ENCODE data around the gene MUC2.
"Not testable (repeated sequence)": the region's sequence is repeated elsewhere in the genome, so short reads cannot be mapped to it uniquely, and the experiment has no call there.

MUC2 gene

DNA sequence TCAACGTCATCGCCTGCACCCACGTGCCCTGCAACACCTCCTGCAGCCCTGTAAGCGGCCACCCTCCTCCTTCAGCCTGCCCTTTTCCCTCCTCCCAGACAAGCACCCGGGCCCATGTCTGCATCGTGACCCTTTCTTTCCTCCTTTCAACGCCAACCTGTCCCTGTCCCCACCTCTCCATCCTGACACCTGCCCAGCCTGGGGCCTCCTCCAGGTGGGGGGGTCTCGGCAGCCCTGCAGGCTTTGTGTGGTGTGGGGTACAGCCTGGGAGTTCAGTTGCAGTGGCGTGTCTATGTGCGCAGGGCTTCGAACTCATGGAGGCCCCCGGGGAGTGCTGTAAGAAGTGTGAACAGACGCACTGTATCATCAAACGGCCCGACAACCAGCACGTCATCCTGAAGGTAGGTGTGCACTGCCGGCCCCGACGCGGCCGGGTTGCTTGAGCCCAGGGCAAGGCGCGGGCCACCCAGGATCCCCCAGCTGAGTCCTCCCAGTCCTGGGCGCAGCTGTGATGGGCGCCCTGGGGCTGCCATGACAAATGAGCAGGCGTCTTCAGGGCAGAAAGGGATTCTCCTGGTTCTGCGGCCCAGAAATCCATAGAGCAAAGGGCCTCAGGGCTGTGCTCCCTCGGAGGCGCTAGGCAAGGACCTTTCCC, 33.7 kb downstream of the MUC2 start:
- DNase-seq: no peak

DNA sequence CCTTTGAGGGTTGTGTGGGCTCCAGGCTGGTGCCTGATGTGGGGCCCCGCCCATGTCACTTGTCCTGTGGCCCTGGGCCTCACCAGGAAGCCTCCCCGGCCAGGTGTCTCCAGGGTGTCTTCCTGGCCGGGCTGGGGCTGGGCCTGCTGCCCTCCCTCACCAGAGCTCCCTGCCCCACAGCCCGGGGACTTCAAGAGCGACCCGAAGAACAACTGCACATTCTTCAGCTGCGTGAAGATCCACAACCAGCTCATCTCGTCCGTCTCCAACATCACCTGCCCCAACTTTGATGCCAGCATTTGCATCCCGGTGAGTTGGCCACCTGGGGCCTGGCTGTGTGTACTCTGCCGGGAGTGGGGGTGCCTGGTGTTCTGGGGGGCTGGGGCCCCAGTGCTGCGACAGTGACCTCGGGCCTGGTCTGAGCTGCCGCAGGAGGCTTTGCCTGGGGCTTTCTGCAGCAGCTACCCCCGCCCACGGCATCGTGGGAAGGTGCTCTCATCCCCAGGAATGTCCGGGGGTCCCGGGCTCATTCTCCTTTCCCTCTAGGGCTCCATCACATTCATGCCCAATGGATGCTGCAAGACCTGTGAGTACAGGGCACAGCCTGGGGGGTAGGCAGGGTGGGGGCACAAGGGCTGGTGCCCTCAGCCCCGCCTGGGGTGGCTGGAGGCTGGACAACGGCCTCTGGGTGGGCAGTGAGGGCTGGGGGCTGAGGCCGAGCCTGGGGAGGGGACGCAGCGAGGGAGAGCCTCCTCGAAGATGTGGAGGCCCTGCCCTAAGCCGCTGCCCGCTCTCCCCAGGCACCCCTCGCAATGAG, 34.6 kb downstream of the MUC2 start:
- no peak for DNase-seq

DNA sequence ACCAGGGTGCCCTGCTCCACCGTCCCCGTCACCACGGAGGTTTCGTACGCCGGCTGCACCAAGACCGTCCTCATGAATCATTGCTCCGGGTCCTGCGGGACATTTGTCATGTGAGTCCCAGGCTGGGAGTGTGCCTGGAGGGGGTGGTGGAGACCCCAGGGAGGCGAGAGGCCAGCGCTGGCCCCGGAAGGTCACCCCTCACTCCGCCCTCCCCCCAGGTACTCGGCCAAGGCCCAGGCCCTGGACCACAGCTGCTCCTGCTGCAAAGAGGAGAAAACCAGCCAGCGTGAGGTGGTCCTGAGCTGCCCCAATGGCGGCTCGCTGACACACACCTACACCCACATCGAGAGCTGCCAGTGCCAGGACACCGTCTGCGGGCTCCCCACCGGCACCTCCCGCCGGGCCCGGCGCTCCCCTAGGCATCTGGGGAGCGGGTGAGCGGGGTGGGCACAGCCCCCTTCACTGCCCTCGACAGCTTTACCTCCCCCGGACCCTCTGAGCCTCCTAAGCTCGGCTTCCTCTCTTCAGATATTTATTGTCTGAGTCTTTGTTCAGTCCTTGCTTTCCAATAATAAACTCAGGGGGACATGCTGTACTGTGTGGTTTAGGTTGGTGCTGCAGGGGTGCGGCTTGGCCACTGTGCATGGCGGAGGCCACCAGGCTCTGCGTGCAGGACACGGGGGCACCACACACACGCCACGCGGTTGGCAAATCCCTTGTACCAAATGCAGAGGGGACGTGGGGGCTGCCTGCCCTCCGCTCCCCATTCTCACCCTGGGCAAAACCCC, 35.4 kb downstream of the MUC2 start:
- DNase-seq: no peak

DNA sequence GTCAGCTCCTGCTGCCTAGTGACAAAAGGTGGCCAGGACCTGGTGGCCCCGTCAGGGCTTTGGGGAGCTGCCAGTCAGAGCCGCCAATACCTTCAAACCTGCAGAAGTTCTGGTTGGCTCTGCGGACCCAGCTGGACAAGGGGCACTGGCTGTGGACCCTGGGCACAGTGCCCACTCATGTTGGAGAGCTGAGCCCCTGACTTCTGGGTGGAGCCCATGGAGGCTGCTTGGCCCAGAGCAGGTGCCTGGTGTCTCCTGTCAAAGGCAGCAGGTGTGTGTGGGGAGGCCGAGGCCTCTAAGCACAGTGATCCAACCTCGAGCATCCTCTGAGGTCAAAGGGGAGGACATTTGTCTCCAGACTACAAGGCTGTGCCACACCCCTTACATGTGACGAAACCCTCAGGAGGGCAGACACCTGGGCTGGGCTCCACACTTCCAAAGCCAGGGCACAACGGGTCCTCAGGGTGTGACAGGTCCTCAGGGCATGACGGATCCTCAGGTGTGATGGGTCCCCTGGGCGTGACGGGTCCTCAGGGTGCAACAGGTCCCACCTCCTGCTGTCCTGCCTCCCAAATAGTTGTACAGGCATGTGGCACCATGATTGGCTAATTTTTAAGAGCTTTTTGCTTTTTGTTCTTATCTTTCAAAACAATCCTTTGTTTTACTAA, 37.0 kb downstream of the MUC2 start:
- DNase-seq: no peak

DNA sequence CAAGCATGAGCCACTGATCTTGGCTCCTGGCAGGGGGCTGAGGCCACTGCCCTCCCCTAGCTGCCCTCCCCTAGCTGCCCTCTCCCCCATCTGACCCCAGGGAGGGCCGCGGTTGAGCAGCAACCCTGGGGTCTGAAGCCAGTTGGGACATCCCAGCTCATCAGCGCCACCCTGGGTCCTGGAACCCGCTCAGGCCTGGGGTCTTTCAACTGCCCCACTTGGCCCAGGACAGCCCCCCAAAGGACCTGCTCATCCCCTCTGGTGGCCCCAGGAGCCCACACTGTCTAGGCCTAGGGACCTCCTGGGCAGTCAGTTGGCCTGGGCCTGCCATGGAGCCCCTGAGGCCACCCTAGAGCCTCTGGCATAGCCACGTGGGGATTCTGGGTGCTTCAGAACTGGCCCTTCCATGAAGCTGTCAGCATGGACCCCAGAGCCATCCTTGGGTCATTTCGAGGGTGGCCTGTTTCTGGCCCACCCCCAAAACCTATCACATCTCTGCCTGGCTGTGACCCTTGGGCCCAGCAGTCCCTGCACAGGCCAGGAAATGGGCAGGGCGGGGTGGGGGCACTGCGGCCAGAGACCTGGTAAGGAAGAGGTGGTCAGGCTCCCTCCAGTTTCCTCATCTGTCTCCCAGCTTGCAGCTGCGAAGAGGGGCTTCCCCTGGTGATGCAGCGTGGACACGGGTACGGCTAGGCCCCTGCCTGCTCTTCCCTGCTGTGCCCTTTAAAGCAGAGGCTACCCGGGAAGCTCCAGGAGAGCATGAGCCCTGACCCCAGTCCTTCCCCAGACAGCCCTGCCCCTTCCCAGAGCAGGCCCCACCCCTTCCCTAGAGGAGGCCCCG, 37.9 kb downstream of the MUC2 start:
- DNase-seq: no peak

DNA sequence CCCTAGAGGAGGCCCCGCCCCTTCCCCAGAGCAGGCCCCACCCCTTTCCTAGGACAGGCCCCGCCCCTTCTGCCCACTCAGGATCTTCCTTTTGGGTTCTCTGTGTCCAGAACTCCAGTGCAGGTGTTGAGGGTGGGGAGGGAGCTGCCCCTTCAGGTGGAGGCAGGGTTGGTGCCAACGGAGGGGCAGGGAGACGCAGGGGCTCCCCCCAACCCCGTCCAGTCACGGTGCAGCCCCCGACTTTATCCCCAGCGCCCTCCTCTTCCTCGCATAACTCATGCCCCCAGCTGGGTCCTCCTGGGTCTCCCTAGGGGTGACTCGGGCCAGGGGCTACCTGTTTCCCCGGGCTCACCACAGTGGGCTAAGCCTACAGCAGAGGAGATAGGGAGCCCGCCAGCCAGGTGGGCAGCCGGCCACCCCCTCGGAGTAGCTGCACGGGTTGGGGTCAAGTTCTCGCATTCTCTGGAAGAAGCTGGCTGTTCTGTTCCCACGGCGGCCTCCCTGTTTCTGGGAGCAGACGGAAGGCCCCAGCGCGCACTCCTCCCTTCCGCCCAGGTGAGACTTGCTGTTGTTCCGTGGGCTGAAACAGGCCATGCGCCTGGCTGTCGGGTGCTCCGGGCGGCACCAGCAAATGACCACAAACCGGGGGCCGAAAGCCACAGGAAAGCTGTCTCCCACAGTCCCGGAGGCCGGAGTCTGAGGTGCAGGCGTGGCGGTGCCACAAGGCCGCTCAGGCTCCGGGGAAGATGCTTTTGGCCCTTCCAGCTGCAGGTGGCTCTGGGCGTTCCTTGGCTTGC, 38.9 kb downstream of the MUC2 start:
- no peak for DNase-seq

DNA sequence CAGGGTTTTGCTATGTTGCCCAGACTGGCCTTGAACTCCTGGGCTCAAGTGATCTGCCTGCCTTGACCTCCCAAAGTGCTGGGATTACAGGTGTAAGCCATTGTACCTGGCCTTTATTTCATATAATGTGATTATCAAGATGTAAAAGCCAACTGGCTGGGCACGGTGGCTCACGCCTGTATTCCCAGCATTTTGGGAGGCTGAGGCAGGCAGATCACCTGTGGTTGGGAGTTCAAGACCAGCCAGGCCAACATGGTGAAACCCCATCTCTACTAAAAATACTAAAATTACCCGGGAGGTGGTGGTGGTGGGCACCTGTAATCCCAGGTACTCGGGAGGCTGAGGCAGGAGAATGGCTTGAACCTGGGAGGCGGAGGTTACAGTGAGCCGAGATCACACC, 40.6 kb downstream of the MUC2 start:
- DNase-seq: not testable (repeated sequence)

DNA sequence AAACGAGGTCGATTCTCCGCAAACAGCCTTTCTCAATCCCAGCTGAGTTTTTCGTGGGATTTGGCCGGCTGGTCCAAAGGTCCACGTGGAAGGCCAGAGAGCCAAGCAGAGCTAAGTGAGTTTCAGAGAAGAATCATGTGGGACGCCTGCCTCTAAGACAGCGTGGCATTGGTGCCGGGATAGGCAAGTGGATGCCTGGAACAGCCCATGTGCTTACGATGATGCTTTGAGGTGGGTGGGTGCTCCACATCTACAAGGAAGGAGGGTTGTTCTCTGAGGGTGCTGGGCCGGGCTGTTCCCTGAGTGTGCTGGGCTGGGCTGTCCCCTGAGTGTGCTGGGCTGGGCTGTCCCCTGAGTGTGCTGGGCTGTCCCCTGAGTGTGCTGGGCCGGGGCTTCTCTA, 41.4 kb downstream of the MUC2 start:
- DNase-seq: no peak

DNA sequence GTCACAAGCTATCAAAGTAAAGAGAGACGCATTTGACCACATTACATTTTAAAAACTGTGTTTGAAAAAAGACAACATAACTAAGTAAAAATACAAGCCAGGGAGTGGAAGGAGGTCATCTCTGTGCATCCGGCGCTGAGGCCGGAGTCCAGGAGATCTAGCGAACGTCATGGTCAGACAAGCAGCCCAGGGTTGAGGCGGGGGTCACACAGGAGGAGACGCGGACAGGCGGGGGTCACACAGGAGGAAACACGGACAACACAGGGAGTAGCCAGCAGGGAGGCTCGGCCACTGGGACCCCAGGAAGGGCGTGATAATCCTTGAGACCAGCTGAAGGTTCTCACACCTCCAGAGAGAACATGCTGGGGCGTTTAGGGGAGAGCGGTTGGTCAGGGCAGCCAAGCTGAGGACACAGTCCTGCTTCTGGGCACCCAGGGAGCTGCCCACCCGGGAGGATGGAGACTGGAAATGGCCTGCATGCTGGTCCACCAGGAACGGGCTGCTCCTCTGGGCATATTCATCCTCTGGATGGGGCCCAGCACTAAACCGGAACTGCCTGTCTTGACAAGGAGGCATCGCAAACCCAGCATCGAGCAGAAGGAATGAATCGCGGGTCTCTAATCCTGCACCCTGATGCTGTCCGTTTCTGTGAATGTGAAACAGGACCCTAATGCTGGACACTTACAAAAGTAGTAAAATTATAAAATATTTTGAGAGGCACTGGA, 42.2 kb downstream of the MUC2 start:
- DNase-seq: no peak

DNA sequence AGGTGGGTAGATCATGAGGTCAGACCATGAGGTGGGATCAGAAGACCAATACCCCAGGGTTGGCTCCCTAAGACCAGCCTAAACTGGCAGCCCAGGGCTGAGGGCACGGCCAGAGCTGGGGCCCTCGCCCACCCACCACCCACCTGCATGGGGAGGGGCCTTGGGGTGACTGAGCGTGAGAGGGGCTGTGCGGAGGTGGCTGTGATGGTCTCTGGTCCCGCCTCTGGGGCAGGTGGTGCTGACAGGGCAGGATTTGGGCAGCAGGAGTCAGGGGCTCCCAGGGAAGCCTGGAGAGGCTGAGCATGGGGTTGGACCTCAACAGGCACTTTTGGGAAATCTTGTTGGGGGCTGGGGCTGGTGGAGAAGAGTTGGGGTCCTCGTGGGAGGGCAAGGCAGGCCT, 43.3 kb downstream of the MUC2 start:
- DNase-seq: no peak

DNA sequence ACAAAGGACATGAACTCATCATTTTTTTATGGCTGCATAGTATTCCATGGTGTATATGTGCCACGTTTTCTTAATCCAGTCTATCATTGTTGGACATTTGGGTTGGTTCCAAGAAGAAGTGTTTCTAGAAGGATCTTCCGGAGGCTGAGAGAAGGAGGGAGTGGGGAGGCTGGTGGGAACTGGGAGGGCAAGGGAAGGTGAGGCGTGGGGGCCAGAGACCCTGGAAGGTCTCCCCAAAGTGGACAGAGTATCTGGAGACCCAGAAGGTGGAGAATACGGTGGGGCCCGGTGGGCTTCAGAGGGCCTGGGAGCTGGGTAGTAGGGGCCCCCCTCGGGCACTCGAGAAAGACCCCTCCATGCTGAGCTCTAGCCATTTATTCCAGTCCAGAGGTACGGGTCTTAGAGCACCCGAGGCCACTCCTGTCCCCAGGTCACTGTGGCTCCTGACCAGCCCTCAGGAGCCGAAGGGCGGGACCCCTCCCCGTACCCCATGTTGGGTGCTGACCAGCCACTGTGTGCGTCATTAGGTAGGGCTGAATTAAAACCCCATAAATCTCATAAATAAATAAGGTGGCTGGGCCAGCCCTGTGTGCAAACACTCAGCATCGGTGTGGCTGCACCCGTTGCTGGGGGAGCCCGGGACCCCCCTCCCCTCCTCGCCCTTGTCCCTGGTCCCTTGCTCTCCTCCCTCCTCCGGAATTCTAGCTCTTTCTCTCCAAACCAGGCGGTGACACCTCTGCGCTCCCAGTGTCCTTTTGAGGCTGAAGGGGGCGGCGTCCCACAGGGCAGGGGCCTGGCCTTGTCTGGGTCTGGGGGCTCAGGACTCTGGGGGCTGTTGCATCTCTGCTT, 44.3 kb downstream of the MUC2 start:
- DNase-seq: no peak

DNA sequence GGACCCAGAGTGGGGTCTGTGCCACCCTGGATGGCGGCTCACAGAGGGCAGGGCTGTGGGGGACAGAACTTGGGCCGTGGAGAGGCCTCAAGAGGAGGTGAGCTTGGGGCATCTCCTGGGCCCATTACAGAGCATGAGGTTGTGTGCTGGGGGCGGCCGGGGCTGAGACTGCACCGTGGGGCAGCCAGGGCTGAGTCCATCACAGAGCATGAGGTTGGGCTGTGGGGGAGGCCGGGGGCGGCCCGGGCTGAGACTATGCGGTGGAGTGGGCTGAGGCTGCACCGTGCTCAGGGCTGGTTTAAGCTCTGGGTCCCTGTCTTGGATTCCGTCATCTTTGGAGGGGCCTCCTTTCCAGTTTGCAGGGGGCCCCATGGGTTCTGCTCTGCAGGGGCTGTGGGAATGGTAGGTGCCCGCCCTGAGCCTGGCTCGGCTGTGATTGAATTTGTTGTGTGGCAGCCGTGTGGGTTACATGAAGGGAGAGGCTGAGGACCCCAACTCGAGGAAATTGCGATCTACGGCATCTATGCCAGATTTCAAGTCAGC, 45.0 kb downstream of the MUC2 start:
- DNase-seq: no peak

DNA sequence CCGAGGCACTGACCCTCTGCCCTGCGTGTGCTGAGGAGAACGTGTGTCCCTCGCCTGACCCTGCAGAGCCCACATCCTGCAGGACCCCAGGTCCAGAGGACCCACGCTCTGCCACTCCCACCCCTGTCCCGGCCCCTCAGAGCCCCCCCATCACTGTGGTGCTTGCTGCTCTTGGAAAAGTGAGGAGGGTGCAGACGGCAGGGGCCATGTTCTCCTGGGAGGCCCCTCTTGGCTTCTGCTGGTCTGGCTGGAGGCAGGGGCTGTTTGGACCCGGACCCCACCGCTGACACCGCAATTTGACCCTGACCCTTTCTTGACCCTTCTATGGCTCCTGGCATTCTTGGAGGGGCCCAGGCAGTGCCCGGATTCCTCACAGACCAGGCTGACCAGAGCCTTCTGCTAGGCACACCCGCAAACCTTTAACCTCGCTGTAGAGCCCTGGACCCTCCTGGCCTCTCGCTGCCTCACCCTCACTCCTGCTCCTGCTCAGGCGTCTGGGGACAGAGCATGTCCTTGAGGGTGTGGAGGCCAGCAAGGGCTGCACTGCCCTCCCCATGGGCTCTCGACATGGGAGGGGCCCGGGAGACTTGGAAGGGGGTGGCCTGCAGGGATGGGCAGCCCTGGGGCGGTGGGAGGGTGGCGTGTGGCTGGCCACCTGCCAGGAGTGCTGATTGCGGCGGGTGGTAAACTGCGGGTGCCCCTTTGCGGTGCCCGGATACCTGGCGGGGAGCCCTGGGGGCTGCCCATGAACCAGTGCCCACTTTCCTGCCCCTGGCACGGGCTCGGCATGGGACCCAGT, 46.1 kb downstream of the MUC2 start:
- DNase-seq: no peak

DNA sequence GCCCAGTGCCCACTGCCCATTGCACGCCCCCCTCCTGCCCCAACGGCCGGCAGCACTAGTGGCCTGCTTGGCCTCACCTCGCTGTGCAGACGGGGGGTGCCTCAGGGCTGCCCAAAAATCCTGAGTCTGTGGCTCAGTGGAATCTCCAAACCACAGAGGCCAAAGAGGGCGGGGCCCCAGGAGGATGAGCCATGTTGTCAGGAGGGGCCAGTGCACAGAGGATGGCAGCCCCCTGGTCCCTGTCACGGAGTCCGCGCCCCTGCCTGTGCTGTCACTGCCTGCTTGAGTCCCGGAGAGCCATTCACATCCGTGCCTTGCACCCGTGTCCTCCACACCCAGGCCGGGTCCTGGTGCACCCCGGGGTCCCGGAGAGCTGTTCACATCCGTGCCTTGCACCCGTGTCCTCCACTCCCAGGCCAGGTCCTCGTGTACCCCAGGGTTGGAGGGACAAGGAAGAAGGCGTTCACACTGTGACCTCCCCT, 46.7 kb downstream of the MUC2 start:
- DNase-seq: no peak

DNA sequence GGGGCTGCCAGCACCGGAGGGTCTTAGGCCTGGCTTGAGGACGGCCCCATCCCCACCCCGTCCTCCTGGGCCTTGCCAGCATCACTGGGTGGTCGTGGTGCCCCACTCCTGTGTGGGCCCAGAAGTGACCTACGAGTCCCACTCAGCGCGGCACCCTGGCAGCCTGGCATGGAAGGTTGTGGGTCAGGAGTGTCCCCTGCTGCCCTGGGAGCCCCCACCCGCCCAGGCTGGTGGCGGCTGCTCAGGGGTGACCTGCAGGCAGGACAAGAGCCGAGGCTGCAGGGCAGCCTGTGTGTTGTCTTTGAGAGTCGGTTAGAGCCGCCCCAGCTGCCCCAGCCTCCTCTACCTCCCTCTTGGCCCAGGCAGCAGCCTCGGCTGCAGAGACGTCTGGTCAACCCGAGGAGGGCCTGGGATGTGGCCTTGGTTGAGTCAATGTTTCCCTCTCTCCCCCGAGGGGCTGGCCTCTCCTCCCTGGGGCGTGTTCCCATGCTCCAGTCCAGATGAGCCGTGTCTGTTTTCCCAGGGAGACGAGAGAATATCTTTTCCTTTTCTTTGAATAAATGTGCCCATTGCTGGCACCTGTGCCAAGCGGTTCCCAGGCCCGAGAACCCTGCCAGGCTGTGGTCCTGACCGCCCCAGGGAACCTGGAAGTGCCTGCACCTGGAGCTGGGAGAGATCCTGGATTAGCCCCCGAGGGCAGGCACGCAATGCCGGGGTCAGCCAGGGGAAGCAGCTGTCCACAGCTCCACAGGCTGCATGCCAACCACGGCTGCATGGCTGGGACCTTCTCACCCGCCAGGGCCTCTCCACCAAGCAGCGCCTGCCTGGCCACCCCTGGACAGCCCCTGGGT, 47.4 kb downstream of the MUC2 start:
- no peak for DNase-seq

DNA sequence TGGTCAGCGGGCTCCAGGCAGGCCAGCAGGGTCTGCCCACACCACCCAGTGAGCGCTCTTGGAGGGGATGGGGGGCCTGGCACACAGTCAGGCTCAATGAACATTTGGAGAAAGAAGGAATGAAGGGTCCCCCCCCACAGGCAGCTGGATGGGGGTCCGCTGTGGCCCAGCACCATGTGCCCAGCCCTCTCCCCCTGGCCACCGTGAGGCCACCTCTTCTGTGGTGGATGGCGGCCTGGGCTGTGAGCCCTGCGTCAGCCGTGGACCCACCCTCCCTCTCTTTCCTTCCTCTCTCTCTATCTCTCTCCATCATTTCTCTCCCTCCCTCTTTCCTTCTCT, 48.0 kb downstream of the MUC2 start:
- no peak for DNase-seq

DNA sequence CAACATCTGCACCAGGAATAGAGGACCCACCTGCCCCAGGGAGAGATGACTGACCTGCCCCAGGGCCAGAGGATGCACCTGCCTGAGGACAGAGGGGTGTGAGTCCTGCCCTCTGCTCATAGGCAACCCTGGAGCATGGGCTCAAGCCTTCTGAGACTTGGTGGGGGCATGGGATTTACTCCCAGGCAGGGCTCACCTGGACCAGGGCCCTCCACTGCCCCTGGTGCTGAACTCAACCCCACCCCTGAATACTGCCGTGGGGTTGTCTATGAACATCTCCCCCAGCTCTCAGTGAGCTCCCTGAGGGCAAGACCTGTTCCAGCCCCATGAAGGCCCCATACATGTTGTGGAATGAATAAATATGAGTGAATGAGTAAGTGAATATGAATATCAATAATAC, 49.3 kb downstream of the MUC2 start:
- no peak for DNase-seq
